ENCODE data around the gene TESMIN. TPM values are rescaled to one million over a fixed set of nuclear protein-coding genes. Genes with fewer than 3 reads are reported as not detected.

TESMIN gene
- polyA plus RNA-seq, 1 donor (not counting 4 experiments of a cell fraction or from before 2014, with no cell fraction given) = 4.0 TPM

- Histone ChIP-seq H3K36me3 (ENCODE audit: control insufficient read depth in 2 of 2, extremely low read depth in 1 of 2, insufficient read depth in 2 of 2, low read length in 2 of 2) (peaks cover 0 to 8% of the 10 kb centered on the region in 2 experiments), H2AFZ (ENCODE audit: control insufficient read depth, low read length) (no peak overlapping the region), H3K9me1 (ENCODE audit: control insufficient read depth, extremely low read depth, insufficient read depth, low read length) (no peaks in the 10 kb centered on the region), H3K4me3 (ENCODE audit: control insufficient read depth in 2 of 3, extremely low read depth in 1 of 3, insufficient read depth in 2 of 3, low read depth in 1 of 3, low read length in 3 of 3) (no peak overlapping the region), H4K20me1 (ENCODE audit: control insufficient read depth, extremely low read depth, insufficient read depth, low read length) (no peaks in the 10 kb centered on the region), H3K9me3 (ENCODE audit: control insufficient read depth, low read depth, low read length) (no peaks in the 10 kb centered on the region), H3K79me2 (ENCODE audit: control insufficient read depth, insufficient read depth, low read length) (no peaks in the 10 kb centered on the region), H3K4me1 (ENCODE audit: control insufficient read depth, extremely low read depth, insufficient read depth, low read length) (no peaks in the 10 kb centered on the region), H3K27ac (ENCODE audit: control insufficient read depth, insufficient read depth, low read length) (no peak overlapping the region), H3K9ac (ENCODE audit: control insufficient read depth, extremely low read depth, insufficient read depth, low read length) (no peak overlapping the region), H3K4me2 (ENCODE audit: control insufficient read depth, extremely low read depth, insufficient read depth, low read depth, low read length) (no peak overlapping the region), H3K27me3 (ENCODE audit: control insufficient read depth, extremely low read depth, insufficient read depth, low read length) (no peaks in the 10 kb centered on the region)
- DNase-seq (ENCODE audit: low read depth, low spot score) (no peak), FAIRE-seq (no peak)
- dilution Hi-C loops (cut with MboI; ENCODE audit: extremely low pct_ligation_motif_present, low sequenced_read_pairs) = no loop called here
- TF ChIP-seq EZH2 (IDR thresholded peaks at IDR 0.05; ENCODE audit: low read length) (no peak), CTCF (optimal IDR thresholded peaks at IDR 0.05 in 1 of 3, IDR thresholded peaks at IDR 0.05 in 1 of 3, conservative IDR thresholded peaks at IDR 0.05 in 1 of 3; ENCODE audit: extremely low read depth in 1 of 3, insufficient read depth in 2 of 3, low read length in 3 of 3) (peak in 1 of 3 experiments; percentile 30)
Observed at GRCh38 chr11:68763926-68764657, 12.8 kb upstream of the TESMIN start.

DNA sequence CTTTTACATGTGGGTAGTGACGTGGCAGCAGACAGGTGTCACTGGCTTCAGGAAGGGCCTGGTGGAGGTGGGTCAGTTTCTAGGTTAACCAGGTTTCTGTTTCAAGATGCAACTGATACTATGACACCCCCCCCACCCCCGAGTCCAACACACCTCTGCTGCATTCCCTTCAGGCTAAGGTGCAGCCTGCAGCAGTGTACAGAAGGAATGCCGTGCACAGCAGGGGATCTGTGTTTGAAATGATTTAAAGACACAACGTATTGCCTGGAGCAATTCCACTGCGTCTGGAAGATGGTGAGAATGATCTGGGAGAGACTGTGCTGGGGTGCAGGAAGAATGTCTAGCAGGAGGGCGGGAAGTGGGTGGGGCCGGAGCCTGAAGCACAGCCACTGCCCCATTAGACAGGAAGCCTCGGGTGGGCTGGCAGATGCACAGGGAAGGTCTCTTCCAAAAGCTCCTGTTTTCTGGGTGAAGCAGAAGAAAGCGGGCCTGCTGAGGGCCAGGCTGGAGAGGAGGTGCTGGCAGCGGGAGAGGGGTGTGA, 11.9 kb upstream of the TESMIN start:
- no peaks in the 10 kb centered on the region for H3K9me1 ChIP-seq (ENCODE audit: control insufficient read depth, extremely low read depth, insufficient read depth, low read length)
- H3K9ac ChIP-seq (ENCODE audit: control insufficient read depth, extremely low read depth, insufficient read depth, low read length) = no peak overlapping the region
- H3K79me2 ChIP-seq (ENCODE audit: control insufficient read depth, insufficient read depth, low read length) = no peaks in the 10 kb centered on the region
- no peak overlapping the region for H3K4me3 ChIP-seq (ENCODE audit: control insufficient read depth in 2 of 3, extremely low read depth in 1 of 3, insufficient read depth in 2 of 3, low read depth in 1 of 3, low read length in 3 of 3)
- H2AFZ ChIP-seq (ENCODE audit: control insufficient read depth, low read length) = no peak overlapping the region
- no peak for FAIRE-seq
- H4K20me1 ChIP-seq (ENCODE audit: control insufficient read depth, extremely low read depth, insufficient read depth, low read length) = no peaks in the 10 kb centered on the region
- H3K36me3 ChIP-seq (ENCODE audit: control insufficient read depth in 2 of 2, extremely low read depth in 1 of 2, insufficient read depth in 2 of 2, low read length in 2 of 2) = peaks cover 0 to 8% of the 10 kb centered on the region in 2 experiments
- no peak overlapping the region for H3K27ac ChIP-seq (ENCODE audit: control insufficient read depth, insufficient read depth, low read length)
- no peaks in the 10 kb centered on the region for H3K27me3 ChIP-seq (ENCODE audit: control insufficient read depth, extremely low read depth, insufficient read depth, low read length)
- H3K4me2 ChIP-seq (ENCODE audit: control insufficient read depth, extremely low read depth, insufficient read depth, low read depth, low read length) = no peak overlapping the region
- DNase-seq (ENCODE audit: low read depth, low spot score) = no peak
- dilution Hi-C loops (cut with MboI; ENCODE audit: extremely low pct_ligation_motif_present, low sequenced_read_pairs) = no loop called here
- TF ChIP-seq CTCF (optimal IDR thresholded peaks at IDR 0.05 in 1 of 3, IDR thresholded peaks at IDR 0.05 in 1 of 3, conservative IDR thresholded peaks at IDR 0.05 in 1 of 3; ENCODE audit: extremely low read depth in 1 of 3, insufficient read depth in 2 of 3, low read length in 3 of 3) (no peak), EZH2 (IDR thresholded peaks at IDR 0.05; ENCODE audit: low read length) (no peak)
- H3K9me3 ChIP-seq (ENCODE audit: control insufficient read depth, low read depth, low read length) = no peaks in the 10 kb centered on the region
- H3K4me1 ChIP-seq (ENCODE audit: control insufficient read depth, extremely low read depth, insufficient read depth, low read length) = no peaks in the 10 kb centered on the region
